Stomach (tissue), 4 donors: ENCODE results near the gene AOC2.

Experiments used
- CTCF ChIP-seq, 7 experiments: fragments of 450-650 bp in 4 of 7; fragments of 200-600 bp in 3 of 7; sonication (generic) in 3 of 7; IDR thresholded peaks; one replicate each; pipeline ENCODE4 v1.5.1; 2016 to 2019; ENCODE audit warnings: antibody characterized with exemption in 7 of 7, control low read depth in 2 of 7, mild to moderate bottlenecking in 1 of 7
- EP300 ChIP-seq: sonication (generic); formaldehyde crosslinking; IDR thresholded peaks from one replicate; pipeline ENCODE4 v1.6.1; 2017; ENCODE audit warnings: antibody characterized with exemption
- POLR2A ChIP-seq, 4 donors: fragments of 450-650 bp; IDR thresholded peaks; one replicate each; pipeline ENCODE4 v1.6.1; 2016; ENCODE audit warnings: antibody characterized with exemption in 4 of 4, control low read depth in 2 of 4, mild to moderate bottlenecking in 1 of 4, moderate library complexity in 1 of 4

- TF ChIP-seq CTCF (IDR thresholded peaks at IDR 0.05) = no peak
- TF ChIP-seq EP300 = no peak
- no peak for TF ChIP-seq POLR2A (IDR thresholded peaks at IDR 0.05)
Measured at GRCh38 chr17:42866216-42866615, 21.8 kb downstream of the AOC2 start.
